ENCODE data around the gene MFNG. TPM values are rescaled to one million over a fixed set of nuclear protein-coding genes. Genes with fewer than 3 reads are reported as not detected.
A peak's percentile ranks its signal among the peaks of the same experiment; 100 is the strongest.

Gene MFNG
- total RNA-seq, 4 donors from 2014 or later = 7.5 to 23.1 (median 18.5) TPM

DNA sequence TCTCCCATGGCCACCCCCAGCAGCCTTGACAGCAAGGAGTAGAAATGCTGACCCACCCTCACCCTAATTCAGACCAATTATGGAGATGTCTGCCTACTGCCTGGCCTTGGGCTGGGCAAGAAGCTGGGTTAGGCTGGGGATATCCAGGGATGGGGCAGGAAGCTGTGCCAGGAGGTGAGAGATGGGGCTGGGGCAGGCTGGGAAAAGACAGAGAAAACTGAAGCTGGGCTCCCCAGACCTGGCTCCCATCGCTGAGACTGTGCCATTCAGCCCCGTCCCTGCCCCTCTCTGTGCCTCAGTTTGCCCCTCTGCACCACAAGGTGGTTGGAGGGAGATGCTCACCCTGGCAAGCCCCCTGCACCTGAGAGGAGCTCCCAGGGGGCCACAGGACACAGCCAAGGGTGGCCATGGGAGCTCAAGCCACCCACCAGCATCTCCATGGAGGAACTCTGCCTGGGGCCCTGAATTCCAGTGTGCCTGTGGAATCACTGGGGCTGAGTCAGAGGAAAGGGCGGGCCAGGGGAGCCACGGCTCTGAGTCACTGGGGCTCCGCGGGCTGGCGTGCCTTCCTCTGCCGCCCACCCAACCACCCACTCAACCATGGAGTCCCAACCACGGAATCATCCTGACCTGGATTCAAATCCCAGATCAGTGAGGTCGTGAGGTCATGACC, 39.0 kb upstream of the MFNG start:
- peaks cover 0 to 47% (median 0%) of the 10 kb centered on the region in 4 donors for H3K27me3 ChIP-seq

DNA sequence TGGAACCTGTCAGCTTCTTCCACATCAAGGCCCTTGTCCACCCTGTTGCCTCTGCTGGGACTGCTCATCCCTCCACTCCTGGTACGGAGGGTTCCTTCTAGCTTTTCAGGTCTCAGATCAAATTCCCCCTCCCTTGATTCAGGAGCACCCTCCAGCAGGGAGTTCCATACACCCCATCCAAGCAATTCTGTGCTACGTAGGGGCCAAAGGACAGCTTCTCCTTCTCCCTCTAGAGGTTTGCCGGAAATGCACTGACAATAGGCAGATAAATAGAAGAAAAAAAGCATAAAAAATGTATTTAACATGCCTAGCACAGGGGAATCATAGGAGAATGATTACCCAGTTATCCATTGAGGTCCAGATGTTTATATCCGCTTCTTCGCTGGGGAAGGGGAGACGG, 36.3 kb upstream of the MFNG start:
- 98% methylated on average over 6 of the region's 6 CpGs for WGBS
- Histone ChIP-seq H3K27me3 (peaks cover 0 to 67% (median 4%) of the 10 kb centered on the region in 4 donors), H3K36me3 (no peaks in the 10 kb centered on the region), H3K4me1 (peaks cover 15 to 28% (median 23%) of the 10 kb centered on the region in 4 donors), H3K9me3 (no peaks in the 10 kb centered on the region), H3K4me3 (no peak overlapping the region), H3K27ac (replicated peaks in 1 of 4) (no peak overlapping the region)
- intact Hi-C loops (cut with DNase I) = no loop called here
- TF ChIP-seq, protein P1, sequence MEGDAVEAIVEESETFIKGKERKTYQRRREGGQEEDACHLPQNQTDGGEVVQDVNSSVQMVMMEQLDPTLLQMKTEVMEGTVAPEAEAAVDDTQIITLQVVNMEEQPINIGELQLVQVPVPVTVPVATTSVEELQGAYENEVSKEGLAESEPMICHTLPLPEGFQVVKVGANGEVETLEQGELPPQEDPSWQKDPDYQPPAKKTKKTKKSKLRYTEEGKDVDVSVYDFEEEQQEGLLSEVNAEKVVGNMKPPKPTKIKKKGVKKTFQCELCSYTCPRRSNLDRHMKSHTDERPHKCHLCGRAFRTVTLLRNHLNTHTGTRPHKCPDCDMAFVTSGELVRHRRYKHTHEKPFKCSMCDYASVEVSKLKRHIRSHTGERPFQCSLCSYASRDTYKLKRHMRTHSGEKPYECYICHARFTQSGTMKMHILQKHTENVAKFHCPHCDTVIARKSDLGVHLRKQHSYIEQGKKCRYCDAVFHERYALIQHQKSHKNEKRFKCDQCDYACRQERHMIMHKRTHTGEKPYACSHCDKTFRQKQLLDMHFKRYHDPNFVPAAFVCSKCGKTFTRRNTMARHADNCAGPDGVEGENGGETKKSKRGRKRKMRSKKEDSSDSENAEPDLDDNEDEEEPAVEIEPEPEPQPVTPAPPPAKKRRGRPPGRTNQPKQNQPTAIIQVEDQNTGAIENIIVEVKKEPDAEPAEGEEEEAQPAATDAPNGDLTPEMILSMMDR (IDR thresholded peaks at IDR 0.05) = no peak
- TF ChIP-seq POLR2A (IDR thresholded peaks at IDR 0.05; ENCODE audit: low read depth) (no peak), POLR2AphosphoS5 (IDR thresholded peaks at IDR 0.05) (no peak), EP300 (IDR thresholded peaks at IDR 0.05) (no peak)
- no peak for DNase-seq (ENCODE audit: extremely low spot score)

More for the DNA sequence above, 39.0 kb upstream of the MFNG start:
- no peak for TF ChIP-seq EP300 (IDR thresholded peaks at IDR 0.05)
- TF ChIP-seq POLR2AphosphoS5 (IDR thresholded peaks at IDR 0.05) = no peak
- TF ChIP-seq, protein P1 (IDR thresholded peaks at IDR 0.05) = no peak
- TF ChIP-seq POLR2A (IDR thresholded peaks at IDR 0.05; ENCODE audit: low read depth) = no peak
- no peak for DNase-seq (ENCODE audit: extremely low spot score)
- Histone ChIP-seq H3K36me3 (no peaks in the 10 kb centered on the region), H3K4me1 (peaks cover 5 to 11% (median 9%) of the 10 kb centered on the region in 4 donors), H3K4me3 (no peak overlapping the region), H3K9me3 (no peaks in the 10 kb centered on the region), H3K27ac (replicated peaks in 1 of 4) (peak overlapping the region in 2 of 4 donors; percentile 13 to 28)
- intact Hi-C loops (cut with DNase I) = no loop called here
- WGBS = 41% methylated on average over 7 of the region's 10 CpGs

DNA sequence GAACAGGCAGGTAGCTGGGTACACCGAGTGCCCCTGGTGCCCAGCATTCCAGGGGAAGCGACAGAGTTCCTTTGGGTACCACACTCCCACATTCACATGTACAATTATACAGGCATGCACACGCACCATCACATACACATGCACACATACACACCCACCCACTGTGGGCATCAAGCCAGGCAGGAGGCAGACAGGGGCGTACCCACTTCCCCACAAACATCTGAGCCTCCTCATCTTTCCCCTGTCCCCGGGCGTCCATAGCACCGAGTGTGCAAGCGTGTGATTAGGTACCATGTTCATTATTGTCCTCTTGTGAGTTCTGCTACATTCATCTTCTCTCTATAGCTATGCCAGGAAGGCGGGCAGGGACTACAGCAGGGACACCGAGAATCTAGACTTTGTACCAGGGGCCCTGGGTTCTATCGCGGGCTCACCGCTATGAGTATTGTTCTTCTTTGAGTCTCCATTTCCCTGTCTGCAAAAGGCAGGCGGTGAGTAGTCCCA, 35.1 kb upstream of the MFNG start:
- peaks cover 0 to 73% (median 4%) of the 10 kb centered on the region in 4 donors for H3K27me3 ChIP-seq
- DNase-seq (ENCODE audit: extremely low spot score) = no peak
- intact Hi-C loops (cut with DNase I) = no loop called here
- H3K36me3 ChIP-seq = no peaks in the 10 kb centered on the region
- TF ChIP-seq POLR2A (IDR thresholded peaks at IDR 0.05; ENCODE audit: low read depth) (no peak), POLR2AphosphoS5 (IDR thresholded peaks at IDR 0.05) (no peak), EP300 (IDR thresholded peaks at IDR 0.05) (no peak)
- TF ChIP-seq, protein P1 (IDR thresholded peaks at IDR 0.05) = no peak
- H3K4me3 ChIP-seq = no peak overlapping the region
- 79% methylated on average over 14 of the region's 14 CpGs for WGBS
- no peak overlapping the region for H3K27ac ChIP-seq (replicated peaks in 1 of 4)
- H3K4me1 ChIP-seq = peaks cover 15 to 28% (median 23%) of the 10 kb centered on the region in 4 donors
- H3K9me3 ChIP-seq = no peaks in the 10 kb centered on the region

DNA sequence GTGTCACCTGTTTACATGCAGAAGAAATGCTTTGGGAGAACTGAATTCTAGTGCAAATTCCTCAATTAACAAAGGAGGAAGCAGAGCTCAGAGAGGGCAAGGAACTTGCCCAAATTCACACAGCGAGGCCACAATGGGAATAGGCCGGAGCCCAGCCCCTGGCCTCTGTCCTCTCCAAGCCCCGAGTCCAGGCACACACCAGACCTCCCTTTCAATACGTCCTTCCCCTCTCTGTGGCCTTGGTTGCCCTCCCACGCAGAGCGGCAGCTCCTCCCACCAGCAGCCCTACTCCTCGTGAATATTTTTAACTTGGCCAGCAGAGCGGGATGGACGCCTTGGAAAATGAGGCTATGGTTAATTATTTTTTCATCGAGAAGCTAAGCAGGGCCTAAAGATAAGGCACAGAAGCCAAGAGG, 34.6 kb upstream of the MFNG start:
- no peak for DNase-seq (ENCODE audit: extremely low spot score)
- no peaks in the 10 kb centered on the region for H3K9me3 ChIP-seq
- 72% methylated on average over 7 of the region's 10 CpGs for WGBS
- no peak overlapping the region for H3K4me3 ChIP-seq
- no peak overlapping the region for H3K27ac ChIP-seq (replicated peaks in 1 of 4)
- TF ChIP-seq, protein P1 (IDR thresholded peaks at IDR 0.05) = no peak
- TF ChIP-seq EP300 (IDR thresholded peaks at IDR 0.05) (no peak), POLR2AphosphoS5 (IDR thresholded peaks at IDR 0.05) (no peak), POLR2A (IDR thresholded peaks at IDR 0.05; ENCODE audit: low read depth) (no peak)
- H3K27me3 ChIP-seq = peaks cover 0 to 78% (median 4%) of the 10 kb centered on the region in 4 donors
- H3K36me3 ChIP-seq = peaks cover 0 to 4% (median 1%) of the 10 kb centered on the region in 4 donors
- H3K4me1 ChIP-seq = peaks cover 15 to 28% (median 23%) of the 10 kb centered on the region in 4 donors
- intact Hi-C loops (cut with DNase I) = no loop called here
